ENCODE measurements around the gene MED27.

MED27 gene

DNA sequence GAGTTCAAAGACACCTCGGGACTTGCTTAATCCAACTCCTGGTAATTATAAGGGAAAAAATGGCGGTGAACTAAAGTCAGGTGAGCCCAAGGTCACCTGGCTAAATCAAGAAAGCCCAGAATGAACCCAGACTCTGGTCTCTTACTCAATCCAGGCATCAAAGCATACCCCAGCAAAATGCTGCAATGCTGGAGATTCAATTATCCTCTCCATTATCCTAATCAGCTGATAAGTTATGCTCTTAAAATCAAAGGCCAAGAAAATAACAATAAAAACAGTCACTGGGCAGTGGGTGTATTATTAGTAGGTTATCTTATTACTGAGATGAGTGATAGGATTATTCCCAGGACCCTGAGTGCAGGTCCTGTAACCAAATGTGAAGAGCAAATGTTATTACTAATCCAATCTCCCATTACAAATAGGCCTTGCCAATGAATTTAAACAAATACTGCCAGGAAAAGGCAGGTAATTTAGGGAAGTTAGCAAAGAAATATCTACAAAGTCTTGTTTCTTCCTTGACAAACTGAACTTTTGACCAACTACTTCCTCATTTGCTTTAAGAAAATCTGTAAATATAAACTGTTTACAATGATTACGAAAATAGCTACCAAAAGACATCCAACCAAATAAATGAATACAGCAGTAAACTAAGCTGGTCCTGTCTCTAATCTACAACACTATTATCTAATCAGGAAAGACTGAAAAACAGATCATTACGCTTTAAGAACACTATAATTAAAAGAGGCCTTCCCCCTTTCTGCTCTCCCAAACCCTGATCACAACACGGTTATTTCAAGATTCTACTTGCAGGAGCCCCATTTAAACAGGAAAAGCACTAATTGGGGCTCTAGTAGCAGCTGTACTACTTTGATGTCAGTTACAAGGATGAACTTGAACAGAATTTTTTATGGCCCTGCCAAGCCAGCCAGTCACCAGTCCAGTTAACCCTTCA lies 103.2 kb downstream of the MED27 start:
- Histone ChIP-seq H3K4me1 (ENCODE audit: insufficient read depth, low read length) (no peaks in the 10 kb centered on the region), H3K9me3 (ENCODE audit: control insufficient read depth, insufficient read depth, low read length) (no peaks in the 10 kb centered on the region), H3K9ac (ENCODE audit: low read depth, low read length) (no peak overlapping the region), H3K36me3 (ENCODE audit: insufficient read depth, low read length) (no peaks in the 10 kb centered on the region)

DNA sequence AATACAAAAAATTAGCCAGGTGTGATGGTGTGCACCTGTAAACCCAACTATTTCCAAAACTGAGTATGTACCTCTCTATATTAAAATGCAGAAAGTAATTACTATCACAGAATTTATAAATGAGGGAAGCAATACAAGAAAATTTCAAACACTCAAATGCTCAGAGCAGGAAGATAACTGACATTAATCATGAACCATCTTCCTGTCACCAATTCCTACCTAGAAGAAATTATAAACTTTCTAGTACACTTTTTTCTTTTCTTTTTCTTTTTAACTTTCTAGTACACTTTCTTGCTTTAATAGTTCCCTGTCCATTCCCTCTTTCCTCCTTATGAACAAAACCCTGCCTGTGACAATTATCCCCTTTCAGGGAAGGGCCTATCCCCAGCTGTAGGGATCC lies 106.8 kb downstream of the MED27 start:
- Histone ChIP-seq H3K36me3 (ENCODE audit: insufficient read depth, low read length) (no peaks in the 10 kb centered on the region), H3K9me3 (ENCODE audit: control insufficient read depth, insufficient read depth, low read length) (no peaks in the 10 kb centered on the region), H3K4me1 (ENCODE audit: insufficient read depth, low read length) (no peaks in the 10 kb centered on the region), H3K9ac (ENCODE audit: low read depth, low read length) (no peak overlapping the region)

DNA sequence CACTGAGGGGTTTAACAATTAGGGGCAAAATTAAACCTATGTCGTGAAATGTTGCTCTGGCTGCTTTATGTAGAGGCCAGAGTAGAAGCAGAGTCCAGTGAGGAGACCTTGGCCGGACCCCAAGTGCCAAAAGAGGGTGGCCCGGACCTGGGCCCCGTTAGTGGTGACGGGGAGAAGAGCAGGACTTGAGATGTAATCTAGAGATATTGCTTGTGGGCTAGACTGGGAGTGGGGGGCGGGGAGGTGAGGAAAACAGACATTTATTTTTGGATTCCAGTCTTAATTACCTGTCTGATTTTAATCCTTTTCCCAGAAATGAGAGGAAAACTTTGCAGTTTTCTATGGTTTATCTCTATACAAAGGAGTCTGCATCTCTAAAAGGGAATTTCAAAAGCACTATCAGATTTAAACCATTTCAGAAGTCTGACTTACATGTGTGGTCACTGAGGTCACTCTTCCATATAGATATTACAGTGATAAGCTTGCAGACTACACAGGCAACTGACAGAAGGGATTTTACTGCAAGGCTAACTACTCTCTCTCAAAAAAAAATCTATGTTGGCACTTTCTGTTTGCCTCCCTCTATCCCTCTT lies 108.1 kb downstream of the MED27 start:
- 0 out of 2 replicates have a peak, but pooled peaks cover 2% of the 10 kb centered on the region for H3K4me1 ChIP-seq (ENCODE audit: insufficient read depth, low read length)
- H3K9ac ChIP-seq (ENCODE audit: low read depth, low read length) = no peak overlapping the region
- no peaks in the 10 kb centered on the region for H3K36me3 ChIP-seq (ENCODE audit: insufficient read depth, low read length)
- H3K9me3 ChIP-seq (ENCODE audit: control insufficient read depth, insufficient read depth, low read length) = no peaks in the 10 kb centered on the region

DNA sequence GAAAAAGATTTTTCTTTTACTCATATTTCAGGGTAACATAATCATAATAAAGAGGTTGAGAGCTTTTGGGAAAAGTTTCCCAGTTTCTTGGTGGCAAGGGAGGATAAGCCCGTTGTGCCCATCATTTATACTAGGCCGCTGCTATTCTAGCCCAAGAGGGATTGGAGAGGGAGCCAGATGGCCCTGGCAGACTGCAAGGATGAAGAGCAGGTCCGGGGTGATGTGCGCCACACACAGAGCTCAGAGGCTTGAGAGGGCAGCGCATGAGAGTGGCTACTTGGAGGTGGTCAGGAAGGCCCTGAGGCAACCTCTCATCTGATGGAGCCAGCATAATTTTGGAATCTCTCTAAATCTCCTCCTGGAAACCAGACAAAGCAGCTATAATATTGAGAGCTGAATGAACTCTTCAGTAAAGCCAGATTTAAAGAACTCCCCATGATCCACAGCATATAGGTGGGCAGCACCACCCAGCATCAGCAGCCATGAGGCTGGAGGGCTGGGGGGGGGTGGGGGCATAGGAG lies 110.1 kb downstream of the MED27 start:
- Histone ChIP-seq H3K4me1 (ENCODE audit: insufficient read depth, low read length) (peaks cover 10% of the 10 kb centered on the region; the same call in 1 of the 2 replicates), H3K9me3 (ENCODE audit: control insufficient read depth, insufficient read depth, low read length) (no peaks in the 10 kb centered on the region), H3K9ac (ENCODE audit: low read depth, low read length) (no peak overlapping the region), H3K36me3 (ENCODE audit: insufficient read depth, low read length) (no peaks in the 10 kb centered on the region)

DNA sequence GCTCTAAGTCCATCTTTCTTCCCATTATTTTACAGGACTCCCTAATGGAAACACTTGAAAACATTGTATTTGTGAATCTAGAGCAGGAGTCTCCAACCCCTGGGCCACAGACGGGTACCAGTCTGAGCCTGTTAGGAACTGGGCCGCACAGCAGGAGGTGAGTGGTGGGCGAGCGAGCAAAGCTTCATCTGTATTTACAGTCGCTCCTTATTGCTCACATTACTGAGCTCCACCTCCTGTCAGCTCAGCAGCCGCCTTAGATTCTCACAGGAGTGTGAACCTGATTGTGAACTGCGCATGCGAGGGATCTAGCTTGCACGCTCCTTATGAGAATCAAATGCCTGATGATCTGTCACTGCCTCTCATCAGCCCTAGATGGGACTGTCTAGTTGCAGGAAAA lies 111.0 kb downstream of the MED27 start:
- Histone ChIP-seq H3K36me3 (ENCODE audit: insufficient read depth, low read length) (no peaks in the 10 kb centered on the region), H3K9ac (ENCODE audit: low read depth, low read length) (no peak overlapping the region), H3K9me3 (ENCODE audit: control insufficient read depth, insufficient read depth, low read length) (no peaks in the 10 kb centered on the region), H3K4me1 (ENCODE audit: insufficient read depth, low read length) (peaks cover 10% of the 10 kb centered on the region; the same call in 1 of the 2 replicates)

DNA sequence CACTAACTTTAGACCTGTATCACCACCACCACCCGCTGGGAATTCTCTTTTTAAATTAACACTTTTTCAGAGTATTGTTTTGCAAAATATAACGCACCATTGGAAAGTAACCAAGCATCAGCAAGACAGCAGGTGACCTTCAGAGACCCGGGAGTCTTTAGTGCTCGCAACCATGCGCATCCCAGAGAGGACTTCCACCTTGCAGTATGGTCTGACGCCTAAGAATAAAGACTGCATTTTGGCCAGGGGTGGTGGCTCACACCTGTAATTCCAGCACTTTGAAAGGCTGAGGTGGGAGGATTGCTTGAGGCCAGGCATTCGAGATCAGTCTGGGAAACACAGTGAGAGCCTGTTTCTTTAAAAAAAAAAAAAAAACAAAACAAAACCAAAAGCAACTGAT lies 113.8 kb downstream of the MED27 start:
- H3K36me3 ChIP-seq (ENCODE audit: insufficient read depth, low read length) = no peaks in the 10 kb centered on the region

DNA sequence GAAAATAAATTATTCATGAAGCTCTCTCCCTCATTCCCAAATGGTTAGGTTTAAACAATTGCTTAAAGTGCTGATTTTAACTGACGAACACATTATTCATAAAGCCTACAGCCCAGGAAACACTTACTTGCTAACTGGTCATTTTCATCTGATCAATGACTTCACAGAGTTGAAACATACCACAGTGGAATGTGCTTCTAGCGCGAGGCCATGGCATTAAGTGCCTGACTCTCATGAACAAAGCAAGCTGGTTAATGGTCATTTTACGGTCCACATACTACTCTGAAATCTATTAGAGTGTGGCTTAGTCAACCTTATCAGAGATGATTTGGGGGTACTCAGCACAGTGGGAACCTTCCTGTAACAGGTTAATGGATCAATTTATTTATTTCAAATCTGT lies 114.6 kb downstream of the MED27 start:
- Histone ChIP-seq H3K9me3 (ENCODE audit: control insufficient read depth, insufficient read depth, low read length) (no peaks in the 10 kb centered on the region), H3K36me3 (ENCODE audit: insufficient read depth, low read length) (no peaks in the 10 kb centered on the region), H3K4me1 (ENCODE audit: insufficient read depth, low read length) (peaks cover 14% of the 10 kb centered on the region), H3K9ac (ENCODE audit: low read depth, low read length) (no peak overlapping the region)

More for the DNA sequence above, 113.8 kb downstream of the MED27 start:
- H3K4me1 ChIP-seq (ENCODE audit: insufficient read depth, low read length) = peaks cover 10% of the 10 kb centered on the region; the same call in 1 of the 2 replicates
- no peak overlapping the region for H3K9ac ChIP-seq (ENCODE audit: low read depth, low read length)
- H3K9me3 ChIP-seq (ENCODE audit: control insufficient read depth, insufficient read depth, low read length) = no peaks in the 10 kb centered on the region

DNA sequence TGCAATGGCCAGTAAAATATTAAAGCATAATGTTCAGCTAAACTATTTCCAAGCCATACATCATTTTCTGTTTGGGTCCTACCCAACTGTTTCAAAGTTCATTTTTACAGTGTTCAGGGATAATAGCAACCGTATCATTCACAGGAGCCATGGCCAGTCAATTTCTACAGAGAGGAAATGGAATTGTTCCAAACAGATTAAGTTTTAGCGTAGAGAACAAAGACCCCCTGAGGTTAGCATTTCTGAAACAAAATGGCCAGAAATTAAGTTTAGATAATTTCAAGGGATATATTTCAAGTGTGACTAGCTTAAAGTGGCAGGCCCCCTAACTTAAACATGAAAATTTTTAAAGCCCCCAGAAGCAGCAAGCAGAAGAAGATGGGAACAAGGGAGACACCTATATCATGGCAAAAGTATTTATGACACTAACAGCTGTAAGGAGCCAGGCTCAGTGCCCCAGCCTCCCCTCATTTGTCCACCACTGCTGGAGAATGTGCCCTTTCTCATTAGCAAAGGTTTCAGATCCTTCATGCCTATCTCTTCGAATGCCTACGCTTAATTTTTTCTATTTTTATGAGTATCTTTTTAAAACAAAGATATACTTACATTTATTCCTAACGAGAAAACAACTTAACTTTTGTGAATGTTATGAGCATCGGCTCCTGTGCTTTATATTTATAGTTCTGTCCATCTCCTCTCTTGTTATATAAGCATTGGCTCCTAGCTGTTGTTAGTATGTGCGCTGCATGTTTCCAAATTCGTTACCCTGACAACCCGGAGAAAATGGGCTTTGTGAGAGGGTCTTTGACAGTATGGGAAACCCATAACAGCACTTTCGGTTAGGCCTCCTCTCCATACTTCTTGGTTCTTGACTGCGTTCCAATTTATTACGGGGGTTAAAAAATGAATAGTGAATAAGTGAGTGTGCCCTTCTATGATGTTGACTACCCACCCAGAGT lies 116.3 kb downstream of the MED27 start:
- H3K9ac ChIP-seq (ENCODE audit: low read depth, low read length) = no peak overlapping the region
- no peaks in the 10 kb centered on the region for H3K36me3 ChIP-seq (ENCODE audit: insufficient read depth, low read length)
- H3K4me1 ChIP-seq (ENCODE audit: insufficient read depth, low read length) = peaks cover 14% of the 10 kb centered on the region
- H3K9me3 ChIP-seq (ENCODE audit: control insufficient read depth, insufficient read depth, low read length) = no peaks in the 10 kb centered on the region

DNA sequence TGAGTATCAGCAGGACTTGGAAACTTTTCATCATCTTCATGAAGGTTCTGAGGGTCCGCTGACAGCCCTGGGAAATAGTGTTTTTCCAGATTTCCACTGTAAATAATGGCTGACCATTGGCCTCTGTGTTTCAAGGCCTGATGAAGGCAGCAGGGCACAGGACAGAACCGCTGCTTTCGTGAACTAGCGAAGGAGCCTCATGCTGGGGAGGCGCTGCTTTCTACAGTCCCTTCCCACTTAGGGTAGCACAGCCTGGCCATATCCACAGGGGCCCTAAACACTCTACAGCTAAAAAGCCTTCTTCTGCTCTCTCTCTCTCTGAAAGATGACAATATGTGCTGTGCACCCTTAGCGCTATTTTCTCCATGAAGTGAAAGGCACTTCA lies 118.2 kb downstream of the MED27 start:
- H3K4me1 ChIP-seq (ENCODE audit: insufficient read depth, low read length) = peaks cover 12% of the 10 kb centered on the region
- no peak overlapping the region for H3K9ac ChIP-seq (ENCODE audit: low read depth, low read length)
- H3K9me3 ChIP-seq (ENCODE audit: control insufficient read depth, insufficient read depth, low read length) = no peaks in the 10 kb centered on the region
- no peaks in the 10 kb centered on the region for H3K36me3 ChIP-seq (ENCODE audit: insufficient read depth, low read length)

DNA sequence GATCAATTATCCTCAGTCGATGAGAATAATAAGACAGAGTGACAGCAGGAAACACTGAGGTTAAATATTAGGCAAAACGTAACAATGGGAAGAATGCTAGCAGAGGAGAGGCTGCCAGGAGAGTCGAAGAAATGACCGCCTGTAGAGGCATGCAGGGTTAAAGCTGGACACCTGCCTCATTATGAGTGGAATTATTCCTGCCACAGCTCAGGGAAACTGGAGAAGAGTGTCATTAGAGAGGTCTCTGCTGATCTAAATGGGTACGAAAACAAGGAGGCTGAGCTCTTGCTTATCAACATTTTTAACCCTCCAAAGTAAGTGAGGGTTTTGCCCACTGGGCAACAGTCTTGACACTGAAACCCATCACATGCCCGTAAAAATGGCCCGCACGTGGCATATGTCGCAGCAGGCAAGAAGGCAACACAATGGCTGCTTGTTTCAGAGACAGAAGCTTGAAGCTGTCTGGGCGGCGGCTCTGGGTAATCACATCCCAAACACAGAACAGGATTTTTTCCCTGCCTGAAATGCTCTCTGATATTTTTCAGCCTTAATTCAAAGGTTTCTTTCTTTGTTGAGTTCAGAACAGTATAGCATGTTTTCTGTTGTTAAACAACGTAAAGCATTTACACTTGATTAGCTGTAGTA lies 118.7 kb downstream of the MED27 start:
- no peaks in the 10 kb centered on the region for H3K36me3 ChIP-seq (ENCODE audit: insufficient read depth, low read length)
- H3K4me1 ChIP-seq (ENCODE audit: insufficient read depth, low read length) = peaks cover 7% of the 10 kb centered on the region
- no peak overlapping the region for H3K9ac ChIP-seq (ENCODE audit: low read depth, low read length)
- no peaks in the 10 kb centered on the region for H3K9me3 ChIP-seq (ENCODE audit: control insufficient read depth, insufficient read depth, low read length)

DNA sequence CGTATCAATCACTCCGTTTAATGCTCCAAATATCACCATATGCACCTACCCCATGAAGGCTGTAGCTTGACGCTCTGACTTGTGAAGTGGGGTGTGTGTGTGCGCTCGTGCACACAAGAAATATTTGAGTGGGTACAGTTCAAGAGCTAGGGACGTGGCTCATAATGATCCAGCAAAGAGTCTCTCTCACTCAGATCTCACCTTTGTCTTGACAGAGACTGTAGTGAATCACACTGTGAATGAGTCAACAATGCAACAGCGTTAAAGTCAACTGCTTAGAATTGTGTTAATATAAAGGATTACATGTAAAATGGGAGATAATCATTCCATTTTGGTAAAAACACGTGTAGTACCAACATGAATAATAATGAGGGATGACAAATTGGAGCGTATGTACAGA lies 119.4 kb downstream of the MED27 start:
- Histone ChIP-seq H3K36me3 (ENCODE audit: insufficient read depth, low read length) (no peaks in the 10 kb centered on the region), H3K4me1 (ENCODE audit: insufficient read depth, low read length) (peaks cover 7% of the 10 kb centered on the region), H3K9me3 (ENCODE audit: control insufficient read depth, insufficient read depth, low read length) (no peaks in the 10 kb centered on the region), H3K9ac (ENCODE audit: low read depth, low read length) (no peak overlapping the region)

DNA sequence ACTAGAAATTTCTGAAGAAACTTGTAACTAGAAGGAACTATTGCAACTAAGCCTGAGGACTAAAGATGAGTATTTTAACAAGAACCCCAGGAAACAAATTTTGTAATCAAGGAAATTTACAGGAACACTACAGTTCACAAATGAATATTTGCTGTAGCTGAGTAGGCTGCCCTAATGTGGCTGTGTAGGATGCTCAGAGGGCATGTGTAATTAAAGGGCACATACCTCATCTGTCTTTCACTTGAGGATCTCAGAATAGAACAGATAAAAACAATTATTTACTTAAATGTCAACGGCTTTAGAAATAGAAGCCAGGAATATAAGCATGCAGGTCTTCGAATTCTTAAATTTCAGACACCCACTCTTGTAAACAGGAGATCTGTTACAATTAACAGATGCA lies 119.8 kb downstream of the MED27 start:
- H3K36me3 ChIP-seq (ENCODE audit: insufficient read depth, low read length) = no peaks in the 10 kb centered on the region
- no peak overlapping the region for H3K9ac ChIP-seq (ENCODE audit: low read depth, low read length)
- no peaks in the 10 kb centered on the region for H3K9me3 ChIP-seq (ENCODE audit: control insufficient read depth, insufficient read depth, low read length)
- peaks cover 4% of the 10 kb centered on the region for H3K4me1 ChIP-seq (ENCODE audit: insufficient read depth, low read length)

DNA sequence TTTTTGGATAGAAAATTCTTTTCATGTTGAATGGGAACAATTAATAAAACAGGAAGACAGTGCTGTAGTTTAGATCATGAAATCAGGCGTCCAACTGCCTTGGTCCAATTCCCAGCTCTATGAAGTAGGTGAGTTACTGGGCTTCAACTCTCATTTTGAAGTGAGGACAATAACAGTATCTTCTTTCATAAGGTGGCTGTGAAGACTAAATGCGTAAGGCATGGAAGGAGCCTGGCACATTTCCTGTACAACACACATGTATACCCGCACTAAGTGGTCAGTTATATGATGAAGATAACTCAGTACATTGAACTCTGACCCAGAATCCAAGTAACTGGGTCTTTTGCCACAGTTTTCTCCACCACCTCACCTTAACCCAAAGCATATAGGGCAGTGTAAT lies 120.6 kb downstream of the MED27 start:
- Histone ChIP-seq H3K36me3 (ENCODE audit: insufficient read depth, low read length) (no peaks in the 10 kb centered on the region), H3K4me1 (ENCODE audit: insufficient read depth, low read length) (peaks cover 4% of the 10 kb centered on the region), H3K9ac (ENCODE audit: low read depth, low read length) (no peak overlapping the region), H3K9me3 (ENCODE audit: control insufficient read depth, insufficient read depth, low read length) (no peaks in the 10 kb centered on the region)

DNA sequence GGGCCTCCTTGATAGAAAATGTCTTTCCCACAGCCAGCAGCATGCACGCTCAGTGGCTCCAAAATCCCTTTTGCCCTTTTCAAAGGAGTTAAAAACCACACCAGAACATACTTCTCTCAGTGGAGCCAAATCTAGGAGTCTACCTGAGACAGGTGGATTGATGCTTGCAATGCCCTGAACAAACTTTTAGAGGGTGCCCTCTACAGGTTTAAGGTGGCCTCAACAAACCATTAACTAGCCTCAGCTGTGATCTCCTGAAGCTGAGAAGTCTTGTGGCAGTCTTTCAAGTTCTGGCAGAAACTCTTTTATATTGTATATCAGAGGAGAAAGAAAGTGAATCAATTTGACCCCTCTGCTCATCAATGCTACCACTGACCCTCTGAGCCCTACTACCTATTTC lies 125.4 kb downstream of the MED27 start:
- Histone ChIP-seq H3K36me3 (ENCODE audit: insufficient read depth, low read length) (no peaks in the 10 kb centered on the region), H3K9me3 (ENCODE audit: control insufficient read depth, insufficient read depth, low read length) (no peaks in the 10 kb centered on the region), H3K9ac (ENCODE audit: low read depth, low read length) (no peak overlapping the region), H3K4me1 (ENCODE audit: insufficient read depth, low read length) (no peaks in the 10 kb centered on the region)

Measured in ES-I3 (cell line).